GM12801 (cell line): ENCODE data around the gene CALML6.

ENCODE experiments used
- CTCF ChIP-seq: IDR thresholded peaks from one replicate; pipeline ENCODE4 v1.5.1; 2011; ENCODE audit warnings: control low read depth; ENCODE audit not compliant: insufficient read length; ENCODE audit errors: extremely low read depth

The CALML6 gene

GRCh38 chr1:1876335-1876930 lies 38.6 kb upstream of the CALML6 start:
- no peak for TF ChIP-seq CTCF

- no peak for TF ChIP-seq CTCF
Measured at GRCh38 chr1:1877865-1878436, 37.1 kb upstream of the CALML6 start.

- TF ChIP-seq CTCF = no peak
Measured at GRCh38 chr1:1879942-1880341, 35.1 kb upstream of the CALML6 start.

- TF ChIP-seq CTCF = no peak
Measured at GRCh38 chr1:1880617-1881312, 34.3 kb upstream of the CALML6 start.

GRCh38 chr1:1881727-1882126 lies 33.3 kb upstream of the CALML6 start:
- no peak for TF ChIP-seq CTCF

- TF ChIP-seq CTCF = no peak
Measured at GRCh38 chr1:1883092-1883873, 31.8 kb upstream of the CALML6 start.

- no peak for TF ChIP-seq CTCF
Measured at GRCh38 chr1:1889090-1889750, 25.8 kb upstream of the CALML6 start.
